GM10266 (cell line): ENCODE results near the gene NR6A1.

Experiments
- DNase-seq: peaks from one replicate; pipeline ENCODE4 v3.0.0; 2012; ENCODE audit errors: extremely low spot score
- CTCF ChIP-seq: IDR thresholded peaks from 2 replicates; pipeline ENCODE4 v1.5.1; 2012; ENCODE audit warnings: mild to moderate bottlenecking, low read depth; ENCODE audit not compliant: control insufficient read depth, insufficient read depth; ENCODE audit errors: missing control alignments

NR6A1 gene

GRCh38 chr9:124812441-124812876 lies 41.3 kb upstream of the NR6A1 start:
- DNase-seq: no peak
- TF ChIP-seq CTCF: no peak

- no peak for TF ChIP-seq CTCF
- no peak for DNase-seq
These were observed 39.7 kb upstream of the NR6A1 start for GRCh38 chr9:124810663-124811355.

- no peak for TF ChIP-seq CTCF
- no peak for DNase-seq
These were observed 38.8 kb upstream of the NR6A1 start for GRCh38 chr9:124809741-124810500.

- no peak for TF ChIP-seq CTCF
- no peak for DNase-seq
These were observed 38.1 kb upstream of the NR6A1 start for GRCh38 chr9:124809211-124809610.

GRCh38 chr9:124808246-124808956 lies 37.3 kb upstream of the NR6A1 start:
- no peak for DNase-seq
- no peak for TF ChIP-seq CTCF

- no peak for TF ChIP-seq CTCF
- no peak for DNase-seq
These were observed 34.1 kb upstream of the NR6A1 start for GRCh38 chr9:124805186-124805585.
